Measurements from ENCODE around the gene CPE.

DNA sequence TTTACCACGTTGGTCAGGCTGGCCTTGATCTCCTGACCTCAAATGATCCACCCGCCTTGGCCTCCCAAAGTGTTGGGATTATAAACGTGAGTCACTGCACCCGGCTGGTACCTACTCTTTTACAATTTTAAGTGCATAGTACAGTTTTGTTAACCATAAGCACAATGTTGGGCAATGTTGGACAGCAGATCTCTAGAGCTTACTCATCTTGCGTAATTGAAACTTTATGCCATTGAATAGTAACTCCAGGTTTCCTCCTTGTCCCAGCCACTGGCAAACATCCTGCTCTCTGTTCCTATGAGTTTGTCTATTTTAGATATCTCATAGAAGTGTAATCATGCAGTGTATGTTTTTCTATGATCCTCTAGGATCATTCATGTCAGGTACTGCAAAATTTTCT, 9.3 kb upstream of the CPE start:
- TF ChIP-seq CTCF (IDR thresholded peaks at IDR 0.05): no peak
- TF ChIP-seq MXI1 (IDR thresholded peaks at IDR 0.05; ENCODE audit: low read depth, low read length): no peak
- no peak for TF ChIP-seq USF2 (IDR thresholded peaks at IDR 0.05; ENCODE audit: borderline replicate concordance, low read depth, low read length)
- TF ChIP-seq, protein P1, sequence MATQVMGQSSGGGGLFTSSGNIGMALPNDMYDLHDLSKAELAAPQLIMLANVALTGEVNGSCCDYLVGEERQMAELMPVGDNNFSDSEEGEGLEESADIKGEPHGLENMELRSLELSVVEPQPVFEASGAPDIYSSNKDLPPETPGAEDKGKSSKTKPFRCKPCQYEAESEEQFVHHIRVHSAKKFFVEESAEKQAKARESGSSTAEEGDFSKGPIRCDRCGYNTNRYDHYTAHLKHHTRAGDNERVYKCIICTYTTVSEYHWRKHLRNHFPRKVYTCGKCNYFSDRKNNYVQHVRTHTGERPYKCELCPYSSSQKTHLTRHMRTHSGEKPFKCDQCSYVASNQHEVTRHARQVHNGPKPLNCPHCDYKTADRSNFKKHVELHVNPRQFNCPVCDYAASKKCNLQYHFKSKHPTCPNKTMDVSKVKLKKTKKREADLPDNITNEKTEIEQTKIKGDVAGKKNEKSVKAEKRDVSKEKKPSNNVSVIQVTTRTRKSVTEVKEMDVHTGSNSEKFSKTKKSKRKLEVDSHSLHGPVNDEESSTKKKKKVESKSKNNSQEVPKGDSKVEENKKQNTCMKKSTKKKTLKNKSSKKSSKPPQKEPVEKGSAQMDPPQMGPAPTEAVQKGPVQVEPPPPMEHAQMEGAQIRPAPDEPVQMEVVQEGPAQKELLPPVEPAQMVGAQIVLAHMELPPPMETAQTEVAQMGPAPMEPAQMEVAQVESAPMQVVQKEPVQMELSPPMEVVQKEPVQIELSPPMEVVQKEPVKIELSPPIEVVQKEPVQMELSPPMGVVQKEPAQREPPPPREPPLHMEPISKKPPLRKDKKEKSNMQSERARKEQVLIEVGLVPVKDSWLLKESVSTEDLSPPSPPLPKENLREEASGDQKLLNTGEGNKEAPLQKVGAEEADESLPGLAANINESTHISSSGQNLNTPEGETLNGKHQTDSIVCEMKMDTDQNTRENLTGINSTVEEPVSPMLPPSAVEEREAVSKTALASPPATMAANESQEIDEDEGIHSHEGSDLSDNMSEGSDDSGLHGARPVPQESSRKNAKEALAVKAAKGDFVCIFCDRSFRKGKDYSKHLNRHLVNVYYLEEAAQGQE (IDR thresholded peaks at IDR 0.05; ENCODE audit: low read depth, low read length): no peak
- TF ChIP-seq SMC3 (IDR thresholded peaks at IDR 0.05; ENCODE audit: low read depth, low read length): no peak
- TF ChIP-seq RAD21 (IDR thresholded peaks at IDR 0.05; ENCODE audit: low read length): no peak
